Measurements from ENCODE around the gene CLCN5. TPM values are rescaled to one million over a fixed set of nuclear protein-coding genes. Genes with fewer than 3 reads are reported as not detected.

Gene CLCN5
- total RNA-seq, 1 donor from 2014 or later: 4.9 TPM

- TF ChIP-seq POLR2A (IDR thresholded peaks at IDR 0.05) (no peak), CTCF (IDR thresholded peaks at IDR 0.05) (no peak), POLR2AphosphoS5 (IDR thresholded peaks at IDR 0.05; ENCODE audit: insufficient read depth in 1 of 2, low read depth in 1 of 2) (no peak)
- Histone ChIP-seq H3K27me3 (no peaks in the 10 kb centered on the region), H3K27ac (no peak overlapping the region), H3K36me3 (no peaks in the 10 kb centered on the region), H3K4me1 (no peaks in the 10 kb centered on the region), H3K4me3 (no peak overlapping the region), H3K9me3 (no peaks in the 10 kb centered on the region)
- no peak for DNase-seq (ENCODE audit: extremely low spot score in 2 of 2)
- intact Hi-C loops (cut with DNase I): no loop called here
Observed at GRCh38 chrX:49992853-49993252, 70.5 kb downstream of the CLCN5 start.

GRCh38 chrX:49993661-49994060, 71.3 kb downstream of the CLCN5 start:
- H3K4me1 ChIP-seq: no peaks in the 10 kb centered on the region
- no peaks in the 10 kb centered on the region for H3K27me3 ChIP-seq
- no peaks in the 10 kb centered on the region for H3K36me3 ChIP-seq
- H3K27ac ChIP-seq: no peak overlapping the region
- TF ChIP-seq POLR2A (IDR thresholded peaks at IDR 0.05): no peak
- no peak for TF ChIP-seq CTCF (IDR thresholded peaks at IDR 0.05)
- TF ChIP-seq POLR2AphosphoS5 (IDR thresholded peaks at IDR 0.05; ENCODE audit: insufficient read depth in 1 of 2, low read depth in 1 of 2): no peak
- no peaks in the 10 kb centered on the region for H3K9me3 ChIP-seq
- DNase-seq (ENCODE audit: extremely low spot score in 2 of 2): no peak
- no peak overlapping the region for H3K4me3 ChIP-seq
- intact Hi-C loops (cut with DNase I): no loop called here

- Histone ChIP-seq H3K27me3 (no peaks in the 10 kb centered on the region), H3K4me3 (no peak overlapping the region), H3K4me1 (no peaks in the 10 kb centered on the region), H3K27ac (no peak overlapping the region), H3K36me3 (no peaks in the 10 kb centered on the region), H3K9me3 (no peaks in the 10 kb centered on the region)
- no peak for DNase-seq (ENCODE audit: extremely low spot score in 2 of 2)
- TF ChIP-seq CTCF (IDR thresholded peaks at IDR 0.05): no peak
- TF ChIP-seq POLR2AphosphoS5 (IDR thresholded peaks at IDR 0.05; ENCODE audit: insufficient read depth in 1 of 2, low read depth in 1 of 2): no peak
- no peak for TF ChIP-seq POLR2A (IDR thresholded peaks at IDR 0.05)
- intact Hi-C loops (cut with DNase I): no loop called here
Observed at GRCh38 chrX:49995107-49995731, 72.8 kb downstream of the CLCN5 start.

- no peaks in the 10 kb centered on the region for H3K27me3 ChIP-seq
- no peak overlapping the region for H3K4me3 ChIP-seq
- H3K27ac ChIP-seq: no peak overlapping the region
- H3K4me1 ChIP-seq: no peaks in the 10 kb centered on the region
- no peak for TF ChIP-seq CTCF (IDR thresholded peaks at IDR 0.05)
- TF ChIP-seq POLR2AphosphoS5 (IDR thresholded peaks at IDR 0.05; ENCODE audit: insufficient read depth in 1 of 2, low read depth in 1 of 2): no peak
- TF ChIP-seq POLR2A (IDR thresholded peaks at IDR 0.05): no peak
- no peak for DNase-seq (ENCODE audit: extremely low spot score in 2 of 2)
- intact Hi-C loops (cut with DNase I): no loop called here
- no peaks in the 10 kb centered on the region for H3K36me3 ChIP-seq
- H3K9me3 ChIP-seq: no peaks in the 10 kb centered on the region
Observed at GRCh38 chrX:49995795-49996455, 73.5 kb downstream of the CLCN5 start.

DNA sequence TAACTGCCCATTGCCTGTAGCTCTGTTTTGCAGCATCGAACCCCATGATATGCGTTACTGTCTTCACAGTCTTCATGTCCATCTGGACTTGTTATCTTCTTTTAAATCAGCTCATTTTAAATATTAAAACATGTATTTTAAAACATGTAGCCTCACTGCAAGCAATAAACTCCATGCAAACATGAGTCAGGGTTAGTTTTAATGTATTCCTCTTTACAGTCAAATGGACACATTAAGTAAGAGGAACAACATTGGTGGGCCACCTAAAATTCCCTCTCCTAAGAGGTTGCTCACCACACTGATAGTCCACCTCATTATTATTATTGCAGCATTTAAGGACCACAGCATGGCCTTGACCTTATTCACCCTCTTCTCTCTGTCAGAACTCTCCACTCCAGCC, 74.1 kb downstream of the CLCN5 start:
- intact Hi-C loops (cut with DNase I): no loop called here
- H3K9me3 ChIP-seq: no peaks in the 10 kb centered on the region
- H3K4me3 ChIP-seq: no peak overlapping the region
- H3K27ac ChIP-seq: no peak overlapping the region
- H3K36me3 ChIP-seq: no peaks in the 10 kb centered on the region
- no peak for DNase-seq (ENCODE audit: extremely low spot score in 2 of 2)
- no peak for TF ChIP-seq CTCF (IDR thresholded peaks at IDR 0.05)
- no peak for TF ChIP-seq POLR2AphosphoS5 (IDR thresholded peaks at IDR 0.05; ENCODE audit: insufficient read depth in 1 of 2, low read depth in 1 of 2)
- no peak for TF ChIP-seq POLR2A (IDR thresholded peaks at IDR 0.05)
- no peaks in the 10 kb centered on the region for H3K4me1 ChIP-seq
- no peaks in the 10 kb centered on the region for H3K27me3 ChIP-seq
